ENCODE measurements around the gene GPR84. TPM values are rescaled to one million over a fixed set of nuclear protein-coding genes. Genes with fewer than 3 reads are reported as not detected.
A peak's percentile ranks its signal among the peaks of the same experiment; 100 is the strongest.

GPR84 gene
- total and polyA plus RNA-seq, 9 of the 15 experiments (the other 6 are each of a cell fraction or from before 2014, with no cell fraction given) = 0.07 to 0.18 (median 0.11) TPM; not detected in 5

DNA sequence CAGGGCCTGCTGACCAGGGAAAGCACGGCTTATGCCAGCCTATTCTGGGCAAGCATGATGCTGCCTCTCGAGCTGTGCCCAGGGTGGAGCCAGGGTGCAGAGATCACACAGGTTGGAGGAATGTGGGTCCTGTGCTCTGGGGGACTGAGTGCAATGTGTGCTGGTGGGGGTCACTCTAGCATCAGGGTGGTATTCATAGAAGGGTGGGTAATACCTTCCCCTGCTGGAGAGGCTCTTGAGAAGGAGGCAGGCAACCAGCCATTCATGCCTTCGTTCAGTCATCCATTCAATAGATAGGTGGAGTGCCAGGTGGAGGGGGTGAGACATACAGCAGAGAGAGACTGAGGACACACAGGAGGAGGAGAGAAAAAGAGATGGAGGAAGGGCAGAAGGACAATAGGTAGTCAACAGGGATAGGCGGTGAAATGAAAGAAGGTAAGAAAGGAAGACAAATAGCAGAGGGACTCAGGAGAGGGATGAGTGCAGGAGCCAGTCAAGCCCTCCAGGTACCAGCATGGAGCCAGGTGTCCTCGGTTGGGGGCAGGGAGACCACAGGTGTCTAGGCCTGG lies 25.4 kb upstream of the GPR84 start (continued):
- TF ChIP-seq ZNF707 (CRISPR knock-in tag; conservative IDR thresholded peaks at IDR 0.05) = no peak
- TF ChIP-seq U2AF1 (optimal IDR thresholded peaks at IDR 0.05; ENCODE audit: low read depth, low read length) = no peak
- no peak for TF ChIP-seq PHB (CRISPR knock-in tag; IDR thresholded peaks at IDR 0.05)
- TF ChIP-seq, protein P1, sequence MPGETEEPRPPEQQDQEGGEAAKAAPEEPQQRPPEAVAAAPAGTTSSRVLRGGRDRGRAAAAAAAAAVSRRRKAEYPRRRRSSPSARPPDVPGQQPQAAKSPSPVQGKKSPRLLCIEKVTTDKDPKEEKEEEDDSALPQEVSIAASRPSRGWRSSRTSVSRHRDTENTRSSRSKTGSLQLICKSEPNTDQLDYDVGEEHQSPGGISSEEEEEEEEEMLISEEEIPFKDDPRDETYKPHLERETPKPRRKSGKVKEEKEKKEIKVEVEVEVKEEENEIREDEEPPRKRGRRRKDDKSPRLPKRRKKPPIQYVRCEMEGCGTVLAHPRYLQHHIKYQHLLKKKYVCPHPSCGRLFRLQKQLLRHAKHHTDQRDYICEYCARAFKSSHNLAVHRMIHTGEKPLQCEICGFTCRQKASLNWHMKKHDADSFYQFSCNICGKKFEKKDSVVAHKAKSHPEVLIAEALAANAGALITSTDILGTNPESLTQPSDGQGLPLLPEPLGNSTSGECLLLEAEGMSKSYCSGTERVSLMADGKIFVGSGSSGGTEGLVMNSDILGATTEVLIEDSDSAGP (CRISPR knock-in tag; IDR thresholded peaks at IDR 0.05) = no peak

DNA sequence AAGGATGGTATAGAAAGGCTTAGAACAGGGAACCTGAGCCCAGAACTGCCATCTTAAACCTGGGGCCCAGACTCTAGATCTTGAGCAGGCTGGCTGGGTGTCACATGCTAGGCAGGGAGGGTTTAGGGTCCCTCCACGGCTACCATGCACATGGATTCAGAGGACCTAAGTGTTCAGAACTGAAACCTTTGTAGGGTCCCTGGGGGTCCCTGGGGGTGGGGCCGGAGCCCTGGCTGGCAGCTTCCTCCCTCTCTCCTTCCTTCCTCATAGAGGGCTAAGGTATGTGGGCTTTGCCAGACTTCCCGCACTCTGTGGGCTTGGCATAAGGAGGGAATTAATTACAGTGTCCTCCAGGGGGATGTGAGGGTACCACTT lies 24.8 kb upstream of the GPR84 start:
- DNase-seq (ENCODE audit: extremely low read depth in 1 of 4, low spot score in 3 of 4) (no peak), ATAC-seq (no peak), FAIRE-seq (no peak)
- ChIA-PET CTCF (ENCODE audit: low intra/inter-chr PET ratio) (no interaction called here), POLR2A (interaction anchor here (1.3 kb wide), 1 partner anchor 55 kb away, joined by 3 read pairs; no protein-coding TSS in a partner anchor)
- no TSS peak for BruUV-seq (replicated peaks)
- Histone ChIP-seq H3K9me1 (ENCODE audit: control insufficient read depth, insufficient read depth, low read length) (no peaks in the 10 kb centered on the region), H2AFZ (ENCODE audit: low read depth, low read length) (no peak overlapping the region), H3K4me2 (ENCODE audit: insufficient read depth, low read length) (peak overlapping the region; percentile 88), H3K4me1 (replicated peaks in 1 of 2; ENCODE audit: control insufficient read depth in 2 of 2, insufficient read depth in 2 of 2, low read length in 2 of 2) (peaks cover 84% of the 10 kb centered on the region in 2 experiments), H3K4me3 (peak overlapping the region; percentile 57; the same call in 1 of the 2 replicates), H3K79me2 (ENCODE audit: control insufficient read depth, insufficient read depth, low read length) (peaks cover 91% of the 10 kb centered on the region), H3K9ac (ENCODE audit: insufficient read depth in 1 of 2, low read depth in 2 of 2, low read length in 2 of 2) (peak overlapping the region; percentile 27 to 91), H4K20me1 (replicated peaks; ENCODE audit: control insufficient read depth, insufficient read depth, low read length) (no peaks in the 10 kb centered on the region), H3K36me3 (ENCODE audit: control insufficient read depth, insufficient read depth, low read length) (peaks cover 38% of the 10 kb centered on the region), H3K9me3 (replicated peaks; ENCODE audit: control insufficient read depth, insufficient read depth, low read depth, low read length) (no peaks in the 10 kb centered on the region), H3K27me3 (ENCODE audit: control insufficient read depth in 2 of 2, insufficient read depth in 2 of 2, low read length in 2 of 2) (no peaks in the 10 kb centered on the region), H3K27ac (ENCODE audit: extremely low read depth, low read depth, low read length) (peak overlapping the region; percentile 62)
- in situ Hi-C loops (cut with MboI) = no loop called here
- intact Hi-C loops (cut with micrococcal nuclease) = no loop called here
- WGBS (ENCODE audit: insufficient coverage, low coverage, missing lambda C conversion rate) = 47% methylated on average over 3 of the region's 3 CpGs
- TF ChIP-seq ZNF121 (CRISPR knock-in tag; conservative IDR thresholded peaks at IDR 0.05) = no peak
- TF ChIP-seq HOMEZ (CRISPR knock-in tag; IDR thresholded peaks at IDR 0.05) = no peak
- TF ChIP-seq KLF1 (tag; IDR thresholded peaks at IDR 0.05) = no peak
- no peak for TF ChIP-seq U2AF1 (optimal IDR thresholded peaks at IDR 0.05; ENCODE audit: low read depth, low read length)
- TF ChIP-seq ZBTB7A (IDR thresholded peaks at IDR 0.05; ENCODE audit: borderline replicate concordance, control insufficient read depth, low read depth, low read length) = no peak
- TF ChIP-seq ZSCAN29 (IDR thresholded peaks at IDR 0.05) = no peak
- TF ChIP-seq ETS2 (tag; IDR thresholded peaks at IDR 0.05; ENCODE audit: borderline replicate concordance, poor library complexity, severe bottlenecking) = no peak
- no peak for TF ChIP-seq YY1 (IDR thresholded peaks at IDR 0.05; ENCODE audit: borderline replicate concordance in 1 of 3, control insufficient read depth in 1 of 3, extremely low read depth in 1 of 3, insufficient read depth in 3 of 3, insufficient read length in 1 of 3, insufficient replicate concordance in 2 of 3, low read depth in 1 of 3, low read length in 2 of 3)
- no peak for TF ChIP-seq LARP7 (IDR thresholded peaks at IDR 0.05)
- no peak for TF ChIP-seq POU5F1 (IDR thresholded peaks at IDR 0.05; ENCODE audit: borderline replicate concordance, low read depth, low read length, partially characterized antibody)
- TF ChIP-seq SRSF7 (optimal IDR thresholded peaks at IDR 0.05; ENCODE audit: low read depth, low read length) = no peak
- no peak for TF ChIP-seq HEY1 (CRISPR knock-in tag; IDR thresholded peaks at IDR 0.05; ENCODE audit: borderline replicate concordance)
- no peak for TF ChIP-seq BRF2 (IDR thresholded peaks at IDR 0.05; ENCODE audit: borderline replicate concordance, insufficient read depth, insufficient read length)
- no peak for TF ChIP-seq ZNF239 (CRISPR knock-in tag; IDR thresholded peaks at IDR 0.05)

Measured in K562 (cell line).